Activated CD4-positive, alpha-beta T cell treated with anti-CD3 and anti-CD28 coated beads for 4 hours (primary cell): ENCODE results near the gene BRF1.
"Not testable (repeated sequence)": the region's sequence is repeated elsewhere in the genome, so short reads cannot be mapped to it uniquely, and the experiment has no call there.

Experiments
- DNase-seq, 2 donors: peaks; one replicate each; pipeline ENCODE4 v3.0.0-alpha.2; 2020

BRF1 gene

DNA sequence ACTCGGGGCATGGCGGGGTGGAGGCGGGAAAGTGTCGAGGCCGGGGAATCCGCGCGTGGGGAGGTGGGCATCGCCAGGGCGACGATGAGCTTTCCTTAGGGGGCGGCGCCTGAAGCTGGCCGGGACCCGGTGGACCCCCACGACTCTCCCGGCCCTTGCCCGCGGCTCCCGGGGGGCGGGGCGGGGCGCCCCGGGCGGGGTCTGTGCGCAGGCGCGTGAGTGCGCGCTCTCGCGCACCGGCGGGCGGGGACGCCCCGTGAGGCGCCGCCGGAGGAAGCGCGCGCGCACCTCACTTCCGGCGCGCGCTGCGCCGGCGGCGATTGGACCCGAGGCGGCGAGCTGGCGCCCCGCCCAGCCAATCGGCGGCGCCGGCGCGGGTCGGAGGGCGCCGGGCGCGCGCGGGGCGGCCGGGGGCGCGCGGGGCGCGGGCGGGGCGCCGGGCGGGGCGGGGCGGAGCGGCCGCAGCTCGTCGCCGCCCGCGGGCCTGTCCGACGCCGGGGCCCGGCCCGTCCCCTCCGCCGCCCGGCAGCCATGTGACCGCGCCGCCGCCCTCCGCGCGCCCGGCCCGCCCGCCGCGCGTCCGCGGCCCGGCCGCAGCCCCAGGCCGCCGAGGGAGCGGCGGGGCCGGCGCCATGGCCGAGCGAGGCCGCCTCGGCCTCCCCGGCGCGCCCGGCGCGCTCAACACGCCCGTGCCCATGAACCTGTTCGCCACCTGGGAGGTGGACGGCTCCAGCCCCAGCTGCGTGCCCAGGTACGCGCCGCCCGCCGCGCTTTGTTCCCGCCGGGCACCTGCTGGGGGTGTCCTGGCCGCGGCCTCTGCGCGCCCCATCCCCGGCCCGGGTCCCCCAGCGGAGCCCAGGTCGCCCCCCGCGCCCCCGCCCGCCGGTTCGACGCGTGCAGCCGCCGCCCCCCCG is 13.7 kb upstream of the BRF1 start, which contains the start of gene PACS2:
Gene PACS2, plus strand, starts transcription at position 462 of the 914 bp plus-strand sequence. Its CDS starts 171 bp downstream, at position 633.
- DNase-seq = peak; percentile 70 to 74

DNA sequence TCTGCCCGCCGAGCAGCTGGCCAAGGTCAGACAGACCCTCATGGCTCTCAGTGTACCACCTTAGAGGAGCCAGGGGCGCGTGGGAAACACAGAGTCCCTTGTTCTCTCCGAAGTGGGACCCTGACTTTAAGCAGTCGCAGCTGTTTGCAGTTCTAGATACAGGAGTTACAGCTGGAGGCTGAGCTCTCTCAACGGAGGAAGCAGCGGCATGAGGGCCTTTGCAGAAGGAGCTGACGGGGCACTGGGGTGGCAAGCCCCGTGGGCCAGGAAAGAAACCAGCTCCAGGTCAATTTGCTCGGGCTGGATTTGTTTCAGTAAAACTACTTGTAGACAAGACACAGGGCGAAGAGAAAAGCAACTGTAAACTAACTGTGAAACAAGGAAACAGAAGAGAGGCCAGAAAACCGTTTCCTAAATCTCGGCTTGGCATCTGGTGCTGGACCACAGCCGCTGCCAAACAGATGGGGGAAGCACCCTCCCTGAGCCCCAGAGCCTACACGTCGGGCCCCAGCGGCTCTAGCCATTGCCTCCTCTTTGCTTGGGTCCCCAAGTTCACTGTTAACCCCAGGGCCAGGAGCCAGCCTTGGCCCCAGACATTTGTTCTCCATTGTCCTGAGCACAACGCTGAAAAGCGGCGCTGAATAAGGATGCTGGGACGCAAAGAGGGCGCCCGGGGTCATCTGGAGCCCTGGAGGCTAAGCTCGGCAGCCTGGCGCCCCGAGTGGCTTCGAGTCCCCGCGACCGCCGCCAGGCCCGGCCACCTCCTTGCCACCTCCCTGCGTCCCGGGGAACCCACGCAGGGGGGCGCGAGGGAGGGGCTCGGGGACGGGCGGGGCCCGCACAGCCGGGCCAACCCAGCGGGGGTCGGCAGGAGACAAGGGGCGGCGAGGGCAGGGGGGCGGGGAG is 12.8 kb upstream of the BRF1 start:
- DNase-seq = peak in 1 of 2 donors; percentile 49

- DNase-seq = no peak
Observed at GRCh38 chr14:105312973-105313372, 12.2 kb upstream of the BRF1 start.

DNA sequence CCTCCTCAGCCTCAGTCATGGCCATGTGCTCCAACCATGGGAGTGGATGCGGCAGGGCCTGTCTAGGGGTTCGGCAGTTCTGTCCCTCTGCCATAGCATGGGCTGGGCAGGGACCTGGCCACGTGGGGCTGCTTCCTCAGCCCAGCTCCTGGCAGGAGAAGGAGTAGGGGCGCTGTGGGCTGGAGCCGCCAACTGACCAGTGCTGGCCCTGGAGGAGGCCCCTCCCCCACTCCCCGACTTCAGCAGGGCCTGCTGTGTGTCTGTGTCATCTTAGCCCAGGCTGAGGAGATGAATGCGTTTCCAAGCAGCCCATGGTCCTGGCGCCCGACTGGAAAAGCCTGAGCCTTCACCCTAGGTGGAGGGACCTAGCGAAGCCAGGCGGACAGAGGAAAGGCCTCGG is 11.0 kb upstream of the BRF1 start:
- no peak for DNase-seq

DNA sequence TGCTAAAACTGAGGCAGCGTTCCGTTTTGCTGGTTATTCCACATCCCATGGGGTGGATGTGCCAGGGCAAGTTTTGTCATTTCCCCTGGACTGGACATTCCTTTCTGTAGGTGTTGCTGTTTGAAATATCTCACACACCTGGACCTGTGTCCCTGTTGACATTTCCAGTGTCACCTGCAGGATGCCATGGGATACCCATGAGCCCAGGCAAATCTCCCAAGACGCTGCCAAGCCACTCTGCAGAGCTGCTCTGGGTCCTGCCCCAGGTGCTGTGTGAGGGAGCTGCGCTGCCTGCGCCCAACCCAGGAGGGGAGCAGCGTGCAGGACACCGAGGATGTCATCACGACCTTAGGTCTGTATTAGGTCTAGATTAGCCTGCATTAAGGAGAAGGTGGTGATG is 8.6 kb upstream of the BRF1 start:
- DNase-seq = no peak

DNA sequence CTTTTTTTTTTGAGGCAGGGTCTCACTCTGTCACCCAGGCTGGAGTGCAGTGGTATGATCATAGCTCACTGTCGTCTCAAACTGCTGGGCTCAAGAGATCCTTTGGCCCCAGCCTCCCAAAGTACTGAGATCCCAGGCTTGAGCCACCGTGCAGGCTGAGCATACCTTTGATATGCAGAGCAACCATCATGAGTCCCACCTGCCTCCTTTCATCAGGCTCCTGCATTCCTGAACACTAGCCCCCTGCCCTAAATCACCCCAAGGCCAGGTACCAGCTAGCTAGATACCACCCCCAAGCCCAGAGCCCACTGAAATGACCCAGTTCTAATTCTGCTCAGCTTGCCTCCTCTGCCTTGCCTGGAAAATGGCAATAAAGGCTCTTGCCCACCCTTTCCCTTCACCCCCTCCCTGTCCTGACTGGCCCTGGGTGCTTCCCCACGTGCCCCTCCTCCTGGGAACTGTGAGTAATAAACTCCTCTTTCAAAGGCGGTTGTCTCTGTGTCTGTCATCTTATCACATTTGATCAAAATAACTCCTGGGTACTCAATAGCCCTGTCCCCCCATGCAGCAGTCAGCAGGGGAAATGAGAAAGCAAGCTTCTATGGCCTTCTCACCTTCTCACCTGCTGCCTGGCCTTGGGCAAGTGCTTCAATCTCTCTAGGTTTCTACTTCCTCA is 6.4 kb upstream of the BRF1 start:
- no peak for DNase-seq

DNA sequence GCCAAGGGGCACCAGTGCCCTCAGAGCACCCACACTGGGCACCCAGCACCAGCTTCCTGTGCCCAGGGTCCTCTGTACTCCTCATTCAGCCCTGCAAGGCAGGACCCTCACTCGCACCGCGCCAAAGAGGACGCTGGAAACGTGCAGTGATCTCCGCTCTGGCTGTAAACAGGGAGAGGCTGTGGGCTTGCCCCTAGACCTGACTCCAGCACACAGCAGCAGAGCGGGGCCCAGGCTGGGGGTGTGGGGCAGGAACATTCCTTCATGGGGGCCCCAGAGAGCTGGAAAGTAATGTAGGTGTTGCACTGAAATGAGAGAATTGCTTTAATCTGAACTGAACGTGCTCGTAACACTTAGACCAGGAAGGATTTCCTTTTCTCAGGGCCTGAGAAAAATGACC is 5.0 kb upstream of the BRF1 start:
- no peak for DNase-seq

DNA sequence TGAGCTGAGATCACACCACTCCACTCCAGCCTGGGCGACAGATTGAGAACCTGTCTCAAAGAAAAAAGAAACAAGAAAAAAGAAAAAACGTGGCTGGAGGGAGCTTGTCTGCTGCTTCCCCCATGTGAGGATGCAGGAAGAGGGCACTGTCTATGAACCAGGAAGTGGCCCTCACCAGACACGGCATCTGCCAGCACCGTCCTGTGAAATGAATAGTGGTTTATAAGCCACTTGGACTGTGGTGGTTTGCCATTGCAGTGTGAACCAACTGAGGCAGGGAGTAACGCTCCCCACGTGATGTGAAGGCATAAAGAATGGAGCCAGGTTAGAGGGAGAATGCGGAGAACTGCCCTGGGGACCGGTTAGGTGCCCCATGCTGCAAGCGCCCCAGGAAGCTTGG is 4.5 kb upstream of the BRF1 start:
- no peak for DNase-seq

DNA sequence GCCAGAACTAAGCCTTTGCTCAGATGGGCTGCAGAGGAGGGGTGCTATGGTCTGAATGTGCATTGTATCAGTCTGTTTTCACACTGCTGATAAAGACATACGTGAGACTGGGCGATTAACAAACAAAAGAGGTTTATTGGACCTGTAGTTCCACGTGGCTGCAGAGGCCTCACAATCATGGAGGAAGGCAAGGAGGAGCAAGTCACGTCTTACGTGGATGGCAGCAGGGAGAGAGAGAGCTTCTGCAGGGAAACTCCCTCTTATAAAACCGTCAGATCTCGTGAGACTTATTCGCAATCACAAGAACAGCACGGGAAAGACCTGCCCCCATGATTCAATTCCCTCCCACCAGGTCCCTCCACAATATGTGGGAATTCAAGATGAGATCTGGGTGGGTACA is 3.8 kb upstream of the BRF1 start:
- DNase-seq = no peak

GRCh38 chr14:105303949-105304348 is 3.1 kb upstream of the BRF1 start:
- DNase-seq = no peak

DNA sequence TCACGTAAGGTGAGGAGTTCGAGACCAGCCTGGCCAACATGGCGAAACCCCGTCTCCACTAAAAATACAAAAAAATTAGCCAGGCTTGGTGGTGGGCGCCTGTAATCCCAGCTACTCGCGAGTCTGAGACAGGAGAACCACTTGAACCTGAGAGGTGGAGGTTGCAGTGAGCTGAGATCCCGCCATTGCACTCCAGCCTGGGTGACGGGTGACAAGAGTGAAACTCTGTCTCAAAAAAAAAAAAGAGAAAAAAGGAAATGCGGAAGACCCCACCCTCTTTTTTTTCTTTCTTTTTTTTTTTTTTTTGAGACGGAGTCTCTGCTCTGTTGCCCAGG is 1.1 kb upstream of the BRF1 start:
- DNase-seq = not testable (repeated sequence)

- DNase-seq = peak; percentile 99 to 100
Observed at GRCh38 chr14:105301103-105301914, 508 bp upstream of the BRF1 start.

DNA sequence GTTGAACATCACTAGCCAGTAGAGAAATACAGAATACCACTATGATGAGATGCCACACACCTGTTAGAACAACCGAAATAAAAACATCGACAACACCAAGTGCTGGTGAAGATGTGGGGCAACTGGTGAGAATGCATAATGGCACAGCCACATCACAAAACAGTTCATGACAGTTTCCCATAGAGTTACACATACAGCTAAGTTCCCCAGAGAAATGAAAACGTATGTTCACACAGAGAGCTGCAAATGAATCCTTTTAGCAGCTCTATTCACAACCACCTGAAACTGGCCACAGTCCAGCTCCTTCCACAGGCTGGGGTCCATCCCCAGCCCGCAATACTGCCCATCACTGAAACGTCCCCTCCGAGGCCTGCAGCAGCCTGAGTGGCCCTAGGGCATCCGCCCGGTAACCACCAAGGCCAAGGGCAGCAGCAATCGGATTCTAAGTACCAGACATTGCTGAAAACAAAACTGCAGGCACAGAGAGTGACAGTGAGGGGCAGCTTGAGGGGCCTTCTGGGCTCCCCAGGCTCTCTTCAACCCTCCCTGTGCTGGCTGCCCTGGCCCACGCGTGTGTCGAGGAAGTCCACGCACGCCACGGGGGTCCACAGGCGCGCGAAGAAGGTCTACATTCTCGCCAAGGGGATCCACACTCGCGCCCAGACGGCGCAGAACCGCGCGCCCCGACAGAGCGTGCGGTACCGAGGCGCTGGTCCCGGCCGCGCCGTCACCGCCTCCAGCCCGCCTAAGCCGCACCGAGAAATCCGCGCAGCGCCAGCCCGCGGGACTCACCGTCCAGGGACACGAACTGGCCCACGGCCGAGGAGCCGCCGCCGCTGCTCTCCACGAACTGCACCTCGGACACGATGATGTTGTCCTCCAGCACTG is 903 bp downstream of the BRF1 start:
- DNase-seq = peak in 1 of 2 donors; percentile 20

GRCh38 chr14:105297311-105297710 is 3.5 kb downstream of the BRF1 start:
- not testable (repeated sequence) for DNase-seq

GRCh38 chr14:105294142-105294597 is 6.6 kb downstream of the BRF1 start:
- peak; percentile 36 to 40 for DNase-seq

- DNase-seq = no peak
Observed at GRCh38 chr14:105292826-105293711, 7.7 kb downstream of the BRF1 start.

- no peak for DNase-seq
Observed at GRCh38 chr14:105290621-105291346, 10.0 kb downstream of the BRF1 start.

DNA sequence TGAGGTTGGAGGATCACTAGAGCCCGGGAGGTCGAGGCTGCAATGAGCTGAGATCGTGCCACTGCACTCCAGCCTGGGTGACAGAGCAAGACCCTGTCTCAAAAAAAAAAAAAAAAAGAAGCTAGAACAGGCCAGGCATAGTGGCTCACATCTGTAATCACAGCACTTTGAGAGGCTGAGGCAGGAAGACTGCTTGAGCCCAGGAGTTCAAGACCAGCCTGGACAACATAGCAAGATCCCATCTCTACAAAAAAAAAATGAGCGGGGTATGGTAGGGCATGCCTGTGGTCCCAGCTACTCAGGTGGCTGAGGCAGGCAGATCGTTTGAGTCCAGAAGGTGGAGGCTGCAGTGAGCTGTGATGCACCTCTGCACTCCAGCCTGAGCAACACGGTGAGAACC is 11.9 kb downstream of the BRF1 start:
- DNase-seq = not testable (repeated sequence)
